Inferior parietal cortex (tissue), 1 donor: ENCODE measurements around the gene ARID4B.
"Not testable (repeated sequence)": the region's sequence is repeated elsewhere in the genome, so short reads cannot be mapped to it uniquely, and the experiment has no call there.

Experiments
- DNase-seq: peaks from one replicate; pipeline ENCODE4 v3.0.0-alpha.2; 2016; ENCODE audit errors: extremely low spot score

Gene ARID4B, protein sequence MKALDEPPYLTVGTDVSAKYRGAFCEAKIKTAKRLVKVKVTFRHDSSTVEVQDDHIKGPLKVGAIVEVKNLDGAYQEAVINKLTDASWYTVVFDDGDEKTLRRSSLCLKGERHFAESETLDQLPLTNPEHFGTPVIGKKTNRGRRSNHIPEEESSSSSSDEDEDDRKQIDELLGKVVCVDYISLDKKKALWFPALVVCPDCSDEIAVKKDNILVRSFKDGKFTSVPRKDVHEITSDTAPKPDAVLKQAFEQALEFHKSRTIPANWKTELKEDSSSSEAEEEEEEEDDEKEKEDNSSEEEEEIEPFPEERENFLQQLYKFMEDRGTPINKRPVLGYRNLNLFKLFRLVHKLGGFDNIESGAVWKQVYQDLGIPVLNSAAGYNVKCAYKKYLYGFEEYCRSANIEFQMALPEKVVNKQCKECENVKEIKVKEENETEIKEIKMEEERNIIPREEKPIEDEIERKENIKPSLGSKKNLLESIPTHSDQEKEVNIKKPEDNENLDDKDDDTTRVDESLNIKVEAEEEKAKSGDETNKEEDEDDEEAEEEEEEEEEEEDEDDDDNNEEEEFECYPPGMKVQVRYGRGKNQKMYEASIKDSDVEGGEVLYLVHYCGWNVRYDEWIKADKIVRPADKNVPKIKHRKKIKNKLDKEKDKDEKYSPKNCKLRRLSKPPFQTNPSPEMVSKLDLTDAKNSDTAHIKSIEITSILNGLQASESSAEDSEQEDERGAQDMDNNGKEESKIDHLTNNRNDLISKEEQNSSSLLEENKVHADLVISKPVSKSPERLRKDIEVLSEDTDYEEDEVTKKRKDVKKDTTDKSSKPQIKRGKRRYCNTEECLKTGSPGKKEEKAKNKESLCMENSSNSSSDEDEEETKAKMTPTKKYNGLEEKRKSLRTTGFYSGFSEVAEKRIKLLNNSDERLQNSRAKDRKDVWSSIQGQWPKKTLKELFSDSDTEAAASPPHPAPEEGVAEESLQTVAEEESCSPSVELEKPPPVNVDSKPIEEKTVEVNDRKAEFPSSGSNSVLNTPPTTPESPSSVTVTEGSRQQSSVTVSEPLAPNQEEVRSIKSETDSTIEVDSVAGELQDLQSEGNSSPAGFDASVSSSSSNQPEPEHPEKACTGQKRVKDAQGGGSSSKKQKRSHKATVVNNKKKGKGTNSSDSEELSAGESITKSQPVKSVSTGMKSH (N-terminal part only)

GRCh38 chr1:235327559-235328270 lies at the start of gene ARID4B:
ARID4B (minus strand) TSS chr1:235328179; CDS start chr1:235326919, 1,260 bp downstream.
- no peak for DNase-seq

- no peak for DNase-seq
Observed at GRCh38 chr1:235375919-235376605, 48.1 kb upstream of the ARID4B start.

DNA sequence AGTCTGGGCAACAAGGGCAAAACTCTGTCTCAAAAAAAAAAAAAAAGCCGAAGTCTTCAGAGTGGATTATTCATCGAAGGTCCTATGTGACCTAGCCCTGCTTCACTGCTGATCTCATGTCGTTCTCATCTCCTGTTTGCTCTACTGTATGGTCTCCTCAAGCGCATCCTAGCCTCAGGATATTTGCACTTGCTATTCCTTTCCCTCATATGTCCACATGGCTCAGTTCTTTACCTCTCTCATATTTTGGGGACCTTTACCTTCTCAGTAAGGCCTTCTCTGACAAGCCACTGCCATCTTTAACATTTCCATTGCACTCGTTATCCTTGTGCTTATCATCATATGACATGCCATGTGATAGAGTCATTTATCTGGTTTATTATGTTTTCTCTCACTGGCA lies 41.8 kb upstream of the ARID4B start:
- no peak for DNase-seq

DNA sequence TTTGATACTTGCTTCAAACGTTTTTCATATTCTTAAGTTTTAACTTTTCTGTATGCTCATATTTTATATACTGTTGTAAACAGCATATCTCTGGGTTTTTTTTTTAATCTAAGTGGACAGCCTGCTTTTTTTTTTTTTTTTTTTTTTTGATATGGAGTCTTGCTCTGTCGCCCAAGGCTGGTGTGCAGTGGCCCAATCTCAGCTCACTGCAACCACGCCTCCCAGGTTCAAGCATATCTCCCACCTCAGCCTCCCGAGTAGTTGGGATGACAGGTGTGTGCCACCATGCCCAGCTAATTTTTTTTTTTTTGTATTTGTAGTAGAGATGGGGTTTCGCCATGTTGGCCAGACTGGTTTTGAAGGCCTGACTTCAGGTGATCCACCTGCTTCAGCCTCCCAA lies 40.4 kb upstream of the ARID4B start:
- DNase-seq: no peak

DNA sequence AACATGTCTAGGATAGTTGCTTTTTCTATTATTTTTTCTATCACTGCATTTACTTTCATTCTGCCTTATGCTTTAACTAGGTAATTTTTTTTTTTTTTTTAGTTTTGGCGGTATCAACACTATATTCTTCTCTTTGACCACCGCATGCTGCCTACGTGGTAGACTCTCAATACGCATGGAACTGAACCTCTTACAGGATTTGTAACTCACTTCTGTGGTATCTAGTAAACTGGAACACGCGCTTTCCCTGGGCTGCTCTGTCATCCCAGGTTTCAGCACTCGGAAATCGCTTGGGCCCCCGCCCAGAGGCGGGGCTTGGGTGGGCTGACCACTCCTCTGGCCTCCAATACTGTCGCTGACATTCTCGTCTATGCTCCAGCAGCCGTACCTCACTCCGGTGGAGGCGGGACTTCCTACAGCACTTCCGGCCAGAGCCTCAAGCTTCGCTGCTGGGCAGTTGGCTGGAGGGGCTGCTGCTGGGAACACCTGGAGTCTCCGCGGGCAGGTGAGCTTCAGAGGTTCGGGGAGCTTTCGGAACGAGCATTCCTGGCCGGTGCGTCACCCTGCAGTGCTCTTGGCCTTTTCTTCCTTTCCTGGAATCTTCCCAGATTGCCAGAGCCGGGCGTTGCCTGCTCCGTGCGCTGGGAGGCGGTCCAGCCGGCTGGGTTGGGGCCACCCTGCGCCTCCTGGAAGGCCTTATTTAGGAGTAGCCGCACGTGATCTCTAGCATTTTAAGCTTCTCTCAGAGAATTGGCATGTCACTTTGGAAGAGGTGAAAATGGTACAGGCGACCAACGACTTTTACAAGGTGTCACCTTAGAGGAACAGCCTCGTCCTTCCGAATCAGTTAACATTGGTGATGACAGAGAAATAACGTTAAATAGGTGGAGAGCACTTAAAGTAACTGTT lies 39.3 kb upstream of the ARID4B start, which contains the start of gene TBCE:
TSS of gene TBCE (plus strand) at position 428 of the 909 bp plus-strand sequence. CDS start 12,623 bp downstream, outside the sequence.
- DNase-seq: peak; percentile 98

DNA sequence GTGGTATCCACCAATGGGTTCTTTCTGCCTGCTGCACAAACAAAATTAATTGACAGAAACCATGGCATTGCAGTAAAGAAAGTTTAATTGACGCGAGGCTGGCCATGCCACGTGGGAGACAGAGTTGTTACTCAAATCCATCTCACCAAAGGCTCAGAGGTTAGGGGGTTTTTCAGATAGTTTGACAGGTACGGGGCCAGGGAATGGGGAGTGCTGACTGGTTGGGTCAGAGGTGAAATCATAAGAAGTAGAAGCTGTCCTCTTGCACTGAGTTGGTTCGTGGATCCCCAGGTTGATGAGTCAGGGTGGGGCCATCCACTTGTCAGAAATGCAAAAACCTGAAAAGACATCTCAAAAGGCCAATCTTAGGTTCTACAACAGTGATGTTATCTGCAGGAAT lies 38.3 kb upstream of the ARID4B start:
- DNase-seq: no peak

- not testable (repeated sequence) for DNase-seq
Observed at GRCh38 chr1:235364189-235364588, 36.2 kb upstream of the ARID4B start.

GRCh38 chr1:235358899-235359298 lies 30.9 kb upstream of the ARID4B start:
- DNase-seq: no peak

GRCh38 chr1:235357485-235358373 lies 29.8 kb upstream of the ARID4B start:
- no peak for DNase-seq

GRCh38 chr1:235351898-235352297 lies 23.9 kb upstream of the ARID4B start:
- DNase-seq: no peak

DNA sequence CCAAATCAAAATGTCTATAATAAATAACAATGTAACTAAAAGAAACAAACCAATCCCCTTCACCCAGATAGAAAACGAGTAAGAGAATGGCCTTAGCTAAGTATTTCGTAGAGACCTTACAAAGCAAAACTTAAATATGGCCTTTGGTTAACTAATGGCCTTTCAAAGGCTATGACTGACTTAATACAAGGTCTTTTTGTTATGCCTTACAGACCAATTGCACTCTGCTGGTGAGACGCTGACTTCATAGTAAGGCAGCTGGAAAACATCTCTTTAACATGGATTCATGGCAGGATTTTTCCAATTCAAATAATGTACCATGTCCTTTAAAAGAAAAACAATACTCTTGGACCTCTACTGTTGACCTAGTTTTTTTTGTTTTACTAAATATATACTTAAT lies 23.5 kb upstream of the ARID4B start:
- DNase-seq: no peak

- DNase-seq: no peak
Observed at GRCh38 chr1:235343726-235344125, 15.7 kb upstream of the ARID4B start.

GRCh38 chr1:235342471-235342870 lies 14.5 kb upstream of the ARID4B start:
- no peak for DNase-seq

GRCh38 chr1:235342039-235342438 lies 14.1 kb upstream of the ARID4B start:
- DNase-seq: no peak

DNA sequence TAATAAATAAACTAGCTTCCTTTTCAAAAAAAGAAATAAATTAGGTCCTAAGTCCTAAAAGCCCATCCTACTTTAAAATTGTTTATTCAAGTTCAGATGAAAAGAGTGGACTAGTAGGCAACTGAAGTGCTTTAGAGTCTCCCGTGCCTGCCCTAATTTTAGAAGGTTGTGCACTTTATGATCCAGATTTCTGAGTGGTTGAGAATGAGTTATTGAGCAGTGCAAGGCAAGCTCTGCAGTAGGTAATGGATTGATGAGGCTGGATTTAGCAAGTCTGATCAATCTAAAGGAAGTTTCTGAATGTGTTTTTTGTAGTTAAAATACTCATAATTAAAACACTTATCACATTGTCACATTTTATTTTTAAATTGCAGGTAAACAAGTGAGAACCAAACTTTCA lies 13.4 kb upstream of the ARID4B start:
- DNase-seq: no peak

DNA sequence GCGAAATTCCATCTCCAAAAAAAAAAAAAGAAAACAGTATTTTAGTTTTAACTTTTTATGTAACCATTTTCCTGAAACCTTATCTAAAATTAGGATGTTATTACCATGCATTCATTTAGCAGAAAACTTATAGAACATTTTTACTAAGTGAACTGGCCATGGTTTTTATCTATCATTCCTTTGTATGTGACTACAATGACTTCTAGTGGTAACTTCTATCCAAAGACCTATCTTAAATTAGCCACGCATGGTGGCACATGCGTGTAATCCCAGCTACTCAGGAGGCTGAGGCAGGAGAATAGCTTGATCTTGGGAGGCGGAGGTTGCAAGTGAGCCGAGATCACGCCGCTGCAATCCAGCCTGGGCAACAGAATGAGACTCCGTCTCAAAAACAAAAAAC lies 11.8 kb upstream of the ARID4B start:
- DNase-seq: no peak

DNA sequence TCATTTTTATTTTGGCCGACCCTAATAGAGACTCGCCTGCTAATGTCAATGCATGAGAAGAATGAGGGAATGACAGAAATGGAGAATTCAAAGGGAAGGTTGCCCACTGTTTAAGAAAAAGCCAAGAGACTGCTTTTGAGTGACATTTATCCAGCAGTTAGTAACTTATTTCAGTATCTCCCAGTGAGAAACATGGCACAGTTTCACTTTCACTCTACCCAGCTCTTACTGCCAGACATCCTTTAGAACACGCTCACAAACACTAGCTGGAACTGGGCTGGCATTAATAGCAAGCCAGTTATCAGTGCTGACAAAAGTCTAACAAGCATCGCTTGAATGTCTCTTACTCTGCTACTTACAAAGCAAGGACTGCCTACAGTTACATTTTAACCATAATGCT lies 8.9 kb upstream of the ARID4B start:
- DNase-seq: no peak

GRCh38 chr1:235331401-235331800 lies 3.4 kb upstream of the ARID4B start:
- no peak for DNase-seq

DNA sequence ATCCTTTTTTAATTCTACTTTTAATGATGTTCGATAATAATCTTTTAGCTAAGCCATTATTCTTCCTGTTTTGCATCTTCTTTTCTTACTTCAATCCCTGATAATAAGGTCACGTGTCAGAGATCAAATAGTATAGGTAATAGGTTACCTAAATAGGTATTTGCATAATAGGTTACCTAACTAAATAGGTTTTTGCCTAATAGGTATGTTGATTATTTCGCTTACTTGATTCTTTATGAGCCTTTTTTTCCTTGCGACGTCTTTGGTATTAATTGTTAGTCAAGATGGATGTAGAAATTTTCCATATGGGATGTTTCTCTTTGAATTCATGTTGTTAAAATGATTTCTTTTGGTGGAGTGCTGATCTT lies 2.9 kb upstream of the ARID4B start:
- DNase-seq: no peak
